ENCODE data around the gene ATP5ME. TPM values are rescaled to one million over a fixed set of nuclear protein-coding genes. Genes with fewer than 3 reads are reported as not detected.

ATP5ME gene
- total RNA-seq, 2 experiments from 2014 or later: 359 to 388 TPM

DNA sequence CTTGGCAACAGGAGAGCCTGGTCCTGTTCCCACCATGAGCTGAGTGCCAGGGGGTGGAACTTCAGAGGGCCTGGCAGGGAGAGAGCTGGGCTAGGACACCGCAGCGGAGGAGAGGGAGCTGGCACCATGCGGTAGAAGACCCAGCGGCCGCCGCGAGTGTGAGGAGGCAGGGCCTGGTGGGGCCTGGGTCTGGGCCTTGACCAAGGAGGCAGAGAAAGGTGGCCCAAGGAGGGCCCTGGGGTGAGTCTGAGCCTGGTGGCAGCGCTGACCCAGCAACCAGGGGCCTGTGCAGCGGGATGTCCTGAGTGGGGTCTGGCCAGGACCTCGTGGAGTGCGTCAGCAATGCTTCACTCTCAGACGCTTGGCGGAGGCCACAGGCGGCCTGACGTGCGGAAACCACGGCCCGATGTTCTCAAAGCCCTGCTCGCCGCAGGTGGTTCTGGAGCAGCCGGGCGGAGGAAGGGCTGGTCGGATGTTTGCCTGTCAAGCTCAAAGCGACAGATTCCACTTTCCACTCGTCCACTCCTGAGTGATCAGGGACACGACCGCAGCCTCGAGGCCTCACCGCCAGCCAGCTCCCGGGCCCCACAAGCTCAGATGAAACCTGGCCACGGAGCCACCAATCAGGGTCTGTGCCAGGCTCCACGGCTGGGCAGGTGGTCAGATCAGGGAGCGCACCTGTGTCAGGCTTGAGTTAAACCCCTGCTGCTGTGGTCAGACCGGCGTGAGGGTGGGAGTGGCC is 20.8 kb downstream of the ATP5ME start:
- H3K27ac ChIP-seq (ENCODE audit: low read depth, low read length, poor library complexity, severe bottlenecking): no peak overlapping the region
- H3K4me1 ChIP-seq (ENCODE audit: insufficient read depth, low read length, poor library complexity, severe bottlenecking): no peaks in the 10 kb centered on the region
- no peaks in the 10 kb centered on the region for H3K9me3 ChIP-seq (ENCODE audit: low read length)
- H4K20me1 ChIP-seq (ENCODE audit: insufficient read depth, low read length): no peaks in the 10 kb centered on the region
- no TSS peak for BruUV-seq (replicated peaks)
- ChIA-PET POLR2A (no interaction called here), CTCF (ENCODE audit: unreplicated experiment) (no interaction called here)
- TF ChIP-seq CTCF (conservative IDR thresholded peaks at IDR 0.05; ENCODE audit: low read length) (no peak), EZH2phosphoT487 (IDR thresholded peaks at IDR 0.05; ENCODE audit: borderline replicate concordance, low read depth, low read length) (no peak)
- H3K4me3 ChIP-seq (ENCODE audit: low read depth, low read length, poor library complexity, severe bottlenecking): no peak overlapping the region
- H3K79me2 ChIP-seq (ENCODE audit: insufficient read depth, low read depth, low read length): no peaks in the 10 kb centered on the region
- intact Hi-C loops (cut with micrococcal nuclease; ENCODE audit: unreplicated experiment): no loop called here
- H3K9me2 ChIP-seq (ENCODE audit: insufficient read depth, low read length): no peaks in the 10 kb centered on the region
- no peak for DNase-seq (ENCODE audit: low spot score)
- H3K4me2 ChIP-seq (ENCODE audit: low read length): no peak overlapping the region
- H3K36me3 ChIP-seq (ENCODE audit: insufficient read depth, low read length): no peaks in the 10 kb centered on the region
- no peak overlapping the region for H2AFZ ChIP-seq (ENCODE audit: low read length)

DNA sequence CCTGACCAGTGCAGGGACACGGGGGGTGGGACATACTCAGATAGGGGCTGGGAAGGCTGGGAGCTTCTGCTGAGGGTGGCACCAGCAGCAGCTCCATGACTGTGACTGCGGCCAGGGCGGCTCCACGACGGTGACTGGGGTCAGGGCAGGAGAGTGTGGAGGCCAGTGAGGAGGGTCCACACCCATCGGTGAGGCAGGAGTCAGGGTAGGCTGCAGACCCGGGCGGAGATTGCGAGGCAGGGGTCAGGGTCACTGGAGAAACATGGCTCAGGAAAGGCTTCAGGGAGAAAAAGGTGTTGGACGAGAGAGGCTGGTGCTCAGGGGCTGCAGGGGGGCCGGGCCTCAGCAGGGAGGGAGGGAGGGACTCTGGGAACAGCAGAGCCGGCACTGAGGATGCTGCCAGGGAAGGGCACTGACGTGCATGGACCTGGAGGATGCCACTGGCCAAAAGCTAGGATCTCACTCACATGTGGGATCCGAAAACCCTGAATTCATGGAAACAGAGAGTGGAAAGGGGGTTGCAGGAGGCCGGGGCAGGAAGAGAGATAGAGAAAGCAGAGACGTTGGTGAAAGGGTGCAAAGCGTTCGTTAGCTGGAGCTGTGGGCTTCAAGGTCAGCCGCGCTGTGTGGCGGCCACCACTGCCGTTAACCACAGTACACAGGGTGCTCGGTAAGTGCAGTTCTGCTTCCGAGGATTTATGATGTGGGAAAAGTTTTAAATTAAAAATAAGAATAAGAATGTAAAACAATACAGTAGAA is 22.0 kb downstream of the ATP5ME start:
- POLR2A ChIA-PET: no interaction called here
- H3K36me3 ChIP-seq (ENCODE audit: insufficient read depth, low read length): no peaks in the 10 kb centered on the region
- BruUV-seq (replicated peaks): no TSS peak

More for the DNA sequence above, 22.0 kb downstream of the ATP5ME start:
- Histone ChIP-seq H3K4me2 (ENCODE audit: low read length) (no peak overlapping the region), H3K9me2 (ENCODE audit: insufficient read depth, low read length) (no peaks in the 10 kb centered on the region), H4K20me1 (ENCODE audit: insufficient read depth, low read length) (no peaks in the 10 kb centered on the region), H2AFZ (ENCODE audit: low read length) (no peak overlapping the region), H3K4me3 (ENCODE audit: low read depth, low read length, poor library complexity, severe bottlenecking) (no peak overlapping the region), H3K9me3 (ENCODE audit: low read length) (no peaks in the 10 kb centered on the region), H3K4me1 (ENCODE audit: insufficient read depth, low read length, poor library complexity, severe bottlenecking) (no peaks in the 10 kb centered on the region), H3K79me2 (ENCODE audit: insufficient read depth, low read depth, low read length) (no peaks in the 10 kb centered on the region), H3K27ac (ENCODE audit: low read depth, low read length, poor library complexity, severe bottlenecking) (no peak overlapping the region)
- intact Hi-C loops (cut with micrococcal nuclease; ENCODE audit: unreplicated experiment): no loop called here
- TF ChIP-seq EZH2phosphoT487 (IDR thresholded peaks at IDR 0.05; ENCODE audit: borderline replicate concordance, low read depth, low read length) (no peak), CTCF (conservative IDR thresholded peaks at IDR 0.05; ENCODE audit: low read length) (no peak)
- CTCF ChIA-PET (ENCODE audit: unreplicated experiment): no interaction called here
- no peak for DNase-seq (ENCODE audit: low spot score)
